Smooth muscle cell of the brain vasculature (primary cell): Measurements from ENCODE around the gene CLCF1.
"Not testable (repeated sequence)": the region's sequence is repeated elsewhere in the genome, so short reads cannot be mapped to it uniquely, and the experiment has no call there.

ENCODE experiments used
- DNase-seq: peaks from one replicate; pipeline ENCODE4 v3.0.0-alpha.2; 2012; ENCODE audit warnings: low read depth, low spot score

CLCF1 gene

DNA sequence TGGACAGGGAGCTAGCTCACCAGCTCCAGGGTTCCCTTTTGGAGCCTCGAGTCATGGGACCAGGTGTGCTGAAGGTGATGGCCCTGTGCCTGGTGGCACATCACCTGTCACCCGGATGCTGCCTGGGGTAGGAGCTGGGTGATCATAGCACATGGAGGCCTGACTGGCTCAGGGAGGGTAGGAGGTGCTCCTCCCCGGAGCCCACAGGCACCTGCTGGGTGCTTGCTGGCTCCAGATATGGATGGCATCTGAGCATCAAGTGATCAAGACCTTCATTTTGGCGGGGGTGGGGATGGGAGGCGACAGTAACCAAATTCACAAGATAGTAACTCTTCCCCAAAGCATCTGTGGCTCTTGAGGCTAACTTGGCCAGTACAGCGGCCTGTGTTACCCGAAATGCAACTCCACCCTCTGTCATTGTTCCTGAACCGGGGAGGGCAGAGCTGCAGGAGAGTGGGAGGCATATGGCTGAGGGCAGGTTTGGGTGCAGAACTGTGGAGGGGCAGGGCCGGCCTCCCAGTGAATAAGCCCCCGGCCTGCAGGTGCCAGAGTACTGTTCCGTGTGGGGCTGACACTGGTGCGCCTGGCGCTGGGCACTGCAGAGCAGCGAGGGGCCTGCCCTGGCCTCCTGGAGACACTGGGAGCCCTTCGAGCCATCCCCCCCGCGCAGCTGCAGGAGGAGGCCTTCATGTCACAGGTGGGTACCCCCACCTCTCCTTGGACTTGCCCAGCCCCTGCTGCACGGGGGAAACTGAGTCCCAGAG is 35.2 kb upstream of the CLCF1 start:
- no peak for DNase-seq

DNA sequence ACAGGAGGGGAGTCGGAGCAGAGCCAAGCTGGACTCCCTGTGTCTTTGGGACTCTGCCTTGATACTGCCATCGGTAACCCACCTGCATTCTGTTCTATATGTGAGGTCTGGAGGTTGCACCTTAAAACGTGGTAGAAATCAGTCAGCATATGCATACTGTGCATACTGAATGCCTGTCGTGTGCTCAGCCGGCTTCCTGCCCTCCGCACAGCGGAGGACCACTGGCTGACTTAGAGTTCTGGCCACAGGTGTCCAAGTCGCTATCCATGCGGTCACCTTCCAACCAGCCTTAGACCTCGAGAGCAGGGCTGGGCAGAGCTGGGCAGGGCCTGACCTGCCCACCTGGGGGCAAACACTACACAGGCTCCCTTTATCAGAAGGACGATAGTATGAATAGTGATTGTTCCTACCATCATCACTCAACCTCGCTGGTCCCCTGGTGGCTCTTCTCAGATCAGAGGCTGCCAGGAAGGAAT is 34.3 kb upstream of the CLCF1 start:
- DNase-seq: no peak

DNA sequence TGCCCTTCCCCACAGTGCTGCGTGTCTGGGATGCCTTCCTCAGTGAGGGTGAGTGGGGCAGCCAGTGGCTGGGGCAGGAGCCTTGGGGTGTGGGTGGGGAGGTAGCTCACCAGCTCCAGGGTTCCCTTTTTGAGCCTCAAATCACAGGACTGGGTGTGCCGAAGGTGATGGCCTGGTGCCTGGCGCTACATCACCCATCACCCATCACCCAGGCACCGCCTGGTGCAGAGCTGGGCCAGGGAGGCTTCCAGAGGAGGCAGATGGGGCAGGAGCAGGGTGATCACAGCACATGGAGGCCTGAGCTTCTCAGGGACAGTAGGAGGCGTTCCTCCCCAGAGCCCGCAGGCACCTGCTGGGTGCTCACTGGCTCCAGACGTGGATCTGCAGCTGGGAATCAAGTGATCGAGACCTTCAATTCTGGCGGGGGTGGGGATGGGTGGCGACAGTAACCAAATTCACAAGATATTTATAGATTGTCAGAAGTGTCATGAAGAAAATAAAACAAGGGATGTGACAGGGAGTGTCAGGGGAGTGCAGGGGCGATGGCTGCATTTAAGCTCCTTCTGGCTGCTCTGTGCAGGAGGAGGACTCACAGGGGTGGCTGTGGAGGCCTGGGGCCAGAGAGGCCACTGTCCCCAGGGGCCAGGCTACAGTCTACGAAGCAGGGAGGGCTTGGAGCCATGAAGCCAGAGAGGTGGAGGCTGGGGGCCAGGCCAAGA is 33.7 kb upstream of the CLCF1 start:
- no peak for DNase-seq

DNA sequence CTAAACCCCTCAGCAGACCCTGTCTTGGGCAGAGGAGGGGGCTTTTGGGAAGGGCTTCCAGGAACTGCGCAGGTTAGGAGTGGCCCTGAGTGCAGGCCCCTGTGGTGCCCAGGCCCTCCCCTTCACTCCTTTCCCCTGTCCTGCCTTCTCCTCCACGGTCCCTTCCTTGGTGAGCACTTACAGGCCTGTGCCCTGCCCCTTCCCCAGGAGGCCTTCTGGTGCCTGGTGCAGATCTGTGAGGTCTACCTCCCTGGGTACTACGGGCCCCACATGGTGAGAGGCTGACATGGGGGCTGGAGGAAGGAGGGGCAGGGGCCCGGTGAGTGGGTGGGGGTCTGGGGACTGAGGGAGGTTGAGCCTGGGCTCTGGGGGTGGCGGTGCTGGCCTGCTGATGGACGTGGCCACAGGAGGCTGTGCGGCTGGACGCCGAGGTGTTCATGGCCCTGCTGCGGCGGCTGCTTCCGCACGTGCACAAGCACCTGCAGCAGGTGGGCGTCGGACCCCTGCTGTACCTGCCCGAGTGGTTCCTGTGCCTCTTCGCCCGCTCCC is 33.1 kb upstream of the CLCF1 start:
- no peak for DNase-seq

DNA sequence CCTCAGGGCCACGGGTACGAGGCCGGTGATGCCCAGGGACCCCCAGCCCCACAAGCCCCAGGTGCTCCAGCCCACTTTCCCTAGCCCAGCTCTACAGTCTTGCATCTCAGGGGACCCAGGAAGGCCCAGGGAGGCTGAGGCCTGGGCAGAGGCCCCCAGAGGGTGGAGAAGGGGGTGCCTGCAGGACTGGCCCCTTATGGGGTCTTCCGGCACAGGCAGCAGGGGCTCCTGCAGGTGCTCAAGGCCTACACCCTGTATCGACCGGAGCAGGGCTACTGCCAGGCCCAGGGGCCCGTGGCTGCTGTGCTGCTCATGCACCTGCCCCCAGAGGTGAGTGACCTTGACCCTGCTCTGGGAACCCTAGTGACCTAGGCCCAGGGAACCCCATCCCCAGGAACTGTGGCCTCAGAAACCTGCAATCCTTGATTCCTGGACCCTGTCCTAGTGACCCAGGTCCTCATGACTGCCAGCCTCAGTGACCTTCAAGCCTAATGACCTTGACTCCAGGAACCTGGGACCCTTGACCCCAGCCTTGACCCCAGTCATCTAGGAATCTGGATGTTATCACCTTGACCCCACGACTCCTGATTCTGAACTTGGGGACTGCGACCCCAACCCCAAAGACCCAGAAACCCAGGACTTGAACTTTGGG is 32.4 kb upstream of the CLCF1 start:
- no peak for DNase-seq

DNA sequence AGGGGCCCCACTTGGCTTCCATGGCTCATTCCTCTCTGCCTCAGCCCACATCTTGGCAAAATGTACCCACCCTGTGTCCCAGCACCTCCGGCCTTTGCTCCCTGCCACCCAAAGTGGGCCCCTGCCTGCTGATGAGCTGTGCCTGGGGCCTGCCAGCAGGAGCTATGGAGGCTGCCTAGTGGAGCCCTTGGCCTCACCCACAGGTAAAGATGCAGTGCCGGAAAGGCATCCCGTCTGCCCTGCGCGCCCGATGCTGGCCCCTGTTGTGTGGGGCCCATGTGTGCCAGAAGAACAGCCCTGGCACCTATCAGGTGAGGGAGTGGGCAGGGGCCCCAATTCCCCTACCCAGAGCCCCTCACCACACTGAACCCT is 31.8 kb upstream of the CLCF1 start:
- DNase-seq: no peak

DNA sequence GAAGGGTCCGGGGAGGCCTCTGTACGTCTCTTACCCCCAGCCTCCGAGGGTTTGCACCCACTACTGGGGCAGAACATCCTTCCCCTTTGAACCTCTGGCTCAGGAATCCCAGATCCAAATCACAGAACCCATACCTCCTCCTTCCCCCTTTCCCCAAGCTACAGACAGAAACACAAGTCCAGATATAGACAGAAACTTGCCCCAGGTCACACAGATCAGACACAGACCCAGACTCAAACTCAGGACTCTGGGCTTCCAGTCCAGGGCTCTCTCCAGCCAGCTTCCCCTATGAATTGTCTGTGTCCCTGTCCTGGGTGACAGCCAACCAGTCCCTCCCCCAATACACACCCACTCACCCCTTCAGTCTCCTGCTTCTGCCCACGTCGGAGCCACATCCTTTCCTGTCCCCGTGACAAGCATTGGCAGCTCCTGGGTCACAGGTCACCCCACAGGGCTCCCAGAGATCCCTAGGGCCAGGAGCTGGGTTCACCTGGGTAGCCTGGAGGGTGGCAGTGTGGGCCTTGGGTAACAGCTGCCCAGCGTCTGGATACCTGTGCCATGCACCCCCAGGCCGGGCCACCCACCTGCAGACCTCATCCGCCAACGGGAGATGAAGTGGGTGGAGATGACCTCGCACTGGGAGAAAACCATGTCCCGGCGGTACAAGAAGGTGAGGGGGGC is 31.3 kb upstream of the CLCF1 start:
- no peak for DNase-seq

DNA sequence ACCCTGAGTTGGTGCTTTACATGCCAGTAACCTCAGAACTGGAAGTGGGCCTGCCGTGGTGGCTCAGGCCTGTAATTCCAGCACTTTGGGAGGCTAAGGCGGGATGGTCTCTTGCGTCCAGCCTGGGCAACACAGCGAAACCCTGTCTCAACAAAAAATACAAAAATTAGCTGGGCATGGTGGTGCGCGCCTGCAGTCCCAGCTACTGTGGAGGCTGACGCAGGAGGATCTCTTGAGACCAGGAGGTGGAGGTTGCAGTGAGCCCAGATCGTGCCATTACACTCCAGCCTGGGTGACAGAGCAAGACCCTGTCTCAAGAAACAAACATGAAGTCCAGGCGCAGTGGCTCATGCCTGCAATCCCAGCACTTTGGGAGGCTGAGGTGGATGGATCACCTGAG is 29.7 kb upstream of the CLCF1 start:
- not testable (repeated sequence) for DNase-seq

DNA sequence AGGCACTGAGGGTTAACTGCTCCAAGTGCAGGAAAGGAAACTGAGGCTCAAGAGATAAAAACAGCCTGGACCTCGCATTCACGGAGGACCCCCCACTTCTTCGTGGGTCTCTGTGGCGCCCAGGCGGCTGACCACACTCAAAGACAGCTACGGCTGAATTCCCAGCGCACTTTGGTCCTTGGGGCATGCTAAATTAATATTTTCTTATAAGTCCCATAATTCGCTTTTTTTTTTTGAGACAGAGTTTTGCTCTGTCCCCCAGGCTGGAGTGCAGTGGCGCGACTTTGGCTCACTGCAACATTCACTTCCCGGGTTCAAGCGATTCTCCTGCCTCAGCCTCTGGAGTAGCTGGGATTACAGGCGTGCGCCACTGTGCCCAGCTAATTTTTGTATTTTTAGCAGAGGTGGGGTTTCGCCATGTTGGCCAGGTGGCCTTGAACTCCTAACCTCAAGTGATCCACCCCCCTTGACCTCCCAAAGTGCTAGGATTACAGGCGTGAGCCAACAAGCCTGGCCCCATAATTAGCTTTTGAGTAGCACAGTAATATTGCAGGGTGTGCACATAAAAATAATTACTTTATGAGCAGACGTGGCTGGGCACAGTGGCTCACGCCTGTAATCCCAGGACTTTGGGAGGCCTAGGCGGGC is 28.9 kb upstream of the CLCF1 start:
- DNase-seq: not testable (repeated sequence)

DNA sequence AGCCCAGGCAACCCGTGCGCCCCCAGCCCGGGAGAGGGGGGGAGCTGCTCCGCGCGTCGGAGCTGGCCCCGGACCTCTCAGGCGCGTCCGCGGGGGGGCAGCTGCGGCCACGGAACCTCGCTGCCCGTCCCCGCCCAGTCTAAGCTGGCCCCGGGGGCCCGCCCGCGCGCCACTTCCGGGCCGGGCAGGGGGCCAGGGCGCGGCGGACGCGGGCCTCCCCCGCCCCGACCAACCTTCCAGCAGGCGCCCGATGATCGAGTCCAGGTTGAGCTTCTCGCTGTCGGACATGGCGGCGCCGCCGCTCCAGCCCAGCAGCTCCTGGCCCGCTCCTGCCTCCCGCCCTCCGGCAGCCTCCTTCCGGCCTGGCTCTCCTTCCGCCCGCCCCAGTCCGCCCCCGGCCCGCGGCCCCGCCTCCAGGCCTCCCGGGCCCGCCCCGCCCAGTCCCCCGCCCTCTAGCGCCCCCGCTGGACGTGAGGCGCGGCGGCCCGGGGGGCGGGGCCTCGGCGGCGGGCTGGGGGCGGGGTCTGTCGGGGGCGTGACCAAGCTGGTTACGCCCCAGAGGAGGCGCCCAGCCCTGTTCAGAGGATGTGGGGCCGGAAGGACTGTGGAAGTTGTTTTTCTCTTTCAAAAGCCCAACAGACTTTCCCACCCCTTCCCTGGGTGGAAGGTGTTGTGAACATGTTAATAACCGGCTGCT is 28.2 kb upstream of the CLCF1 start, which contains the start of gene PPP1CA:
TSS of gene PPP1CA (minus strand) at position 364 of the 697 bp plus-strand sequence. CDS start at position 288, 76 bp downstream.
- DNase-seq: peak; percentile 69

DNA sequence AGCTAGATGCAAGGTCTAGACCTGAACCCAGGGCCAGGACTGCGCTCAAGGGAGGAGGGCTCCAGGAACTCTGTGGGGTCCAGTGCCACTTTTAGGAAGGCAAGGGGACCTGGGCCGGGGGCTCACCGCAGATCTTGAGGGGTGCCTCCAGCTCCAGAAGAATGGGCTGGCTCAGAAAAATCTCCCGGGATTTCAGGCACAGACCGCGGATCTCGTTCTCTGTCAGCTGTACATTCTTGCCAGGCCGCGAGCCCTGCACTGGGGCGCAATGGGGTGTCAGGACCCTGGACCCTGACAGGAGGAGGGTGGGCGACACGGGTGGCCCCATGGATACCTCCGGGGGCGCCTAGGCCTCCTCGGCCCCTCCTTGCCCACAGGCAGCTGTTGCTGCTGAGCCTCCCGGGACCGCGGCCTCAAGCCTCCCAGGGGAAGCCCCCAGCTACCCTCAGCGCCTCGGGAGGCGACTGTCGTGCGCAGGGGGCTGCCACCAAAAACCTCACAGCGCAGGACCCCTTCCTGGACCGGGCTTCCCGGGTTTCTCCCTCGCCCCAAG is 27.6 kb upstream of the CLCF1 start:
- DNase-seq: no peak

DNA sequence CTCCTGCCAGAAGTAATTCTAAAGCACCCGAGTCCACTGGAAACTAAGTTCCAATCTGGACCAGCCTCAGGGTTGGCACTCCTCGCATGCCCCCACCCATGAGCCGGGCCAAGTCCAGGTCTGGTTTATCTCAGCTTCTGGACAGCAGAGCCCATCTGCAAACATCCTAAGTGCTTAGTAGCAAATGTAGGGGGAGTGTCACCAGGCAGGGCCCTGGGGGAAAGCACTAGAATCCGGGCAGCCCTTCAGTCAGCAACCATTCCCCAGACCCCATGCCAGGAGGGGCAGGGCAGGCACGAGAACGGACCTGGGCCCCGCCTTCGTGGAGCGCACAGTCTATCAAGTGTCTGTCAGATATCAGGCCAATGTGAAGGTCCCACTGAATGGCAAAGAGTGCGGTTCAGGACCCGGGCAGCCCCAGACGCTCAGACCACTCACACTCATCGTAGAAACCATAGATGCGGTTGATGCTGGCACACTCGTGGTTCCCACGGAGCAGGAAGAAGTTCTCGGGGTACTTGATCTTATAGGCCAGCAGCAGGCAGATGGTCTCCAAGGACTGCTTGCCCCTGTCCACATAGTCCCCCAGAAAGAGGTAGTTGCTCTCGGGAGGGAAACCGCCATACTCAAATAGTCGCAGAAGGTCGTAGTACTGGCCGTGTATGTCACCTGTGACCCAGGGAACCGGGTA is 27.0 kb upstream of the CLCF1 start:
- no peak for DNase-seq

DNA sequence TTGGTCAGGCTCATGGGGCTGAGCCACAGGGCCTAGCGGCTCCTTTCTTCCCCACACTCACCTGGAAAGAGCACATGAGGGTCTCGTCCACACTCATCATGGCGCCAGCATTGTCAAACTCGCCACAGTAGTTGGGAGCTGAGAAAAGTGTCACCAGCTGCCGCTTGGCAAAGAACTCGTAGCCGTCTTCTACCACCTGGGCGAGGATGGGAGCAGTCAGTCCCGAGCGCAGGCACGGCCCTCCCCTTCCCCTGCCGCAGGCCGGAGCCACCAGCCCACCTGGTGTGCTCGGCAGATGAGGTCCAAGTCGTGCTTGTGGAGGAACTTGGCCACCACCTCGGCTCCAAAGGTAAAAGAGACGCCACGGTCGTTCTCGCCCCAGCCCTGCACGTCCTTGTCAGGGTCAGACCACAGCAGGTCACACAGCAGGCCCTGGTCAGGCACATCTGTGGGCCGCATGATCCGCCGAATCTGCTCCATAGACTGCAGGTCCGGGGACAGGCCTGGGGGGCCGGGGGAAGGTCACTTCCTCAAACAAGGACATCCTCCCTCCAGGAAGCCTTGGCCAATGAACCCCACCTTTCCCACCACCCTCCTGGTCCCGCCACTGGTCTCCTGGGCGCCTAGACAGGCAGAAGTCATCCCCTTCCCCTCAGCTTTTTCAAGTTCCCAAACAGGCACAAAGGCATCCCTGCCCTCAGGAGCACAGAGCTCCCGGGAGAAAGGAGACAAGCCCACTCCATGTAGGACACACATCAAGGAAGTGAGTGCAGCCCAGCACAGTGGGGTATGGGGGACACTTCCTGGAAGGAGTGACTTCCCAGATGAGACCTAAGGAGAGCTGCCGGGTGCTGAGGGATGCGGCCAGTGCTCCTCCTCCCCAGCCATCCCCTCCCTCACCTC is 25.5 kb upstream of the CLCF1 start:
- DNase-seq: no peak

DNA sequence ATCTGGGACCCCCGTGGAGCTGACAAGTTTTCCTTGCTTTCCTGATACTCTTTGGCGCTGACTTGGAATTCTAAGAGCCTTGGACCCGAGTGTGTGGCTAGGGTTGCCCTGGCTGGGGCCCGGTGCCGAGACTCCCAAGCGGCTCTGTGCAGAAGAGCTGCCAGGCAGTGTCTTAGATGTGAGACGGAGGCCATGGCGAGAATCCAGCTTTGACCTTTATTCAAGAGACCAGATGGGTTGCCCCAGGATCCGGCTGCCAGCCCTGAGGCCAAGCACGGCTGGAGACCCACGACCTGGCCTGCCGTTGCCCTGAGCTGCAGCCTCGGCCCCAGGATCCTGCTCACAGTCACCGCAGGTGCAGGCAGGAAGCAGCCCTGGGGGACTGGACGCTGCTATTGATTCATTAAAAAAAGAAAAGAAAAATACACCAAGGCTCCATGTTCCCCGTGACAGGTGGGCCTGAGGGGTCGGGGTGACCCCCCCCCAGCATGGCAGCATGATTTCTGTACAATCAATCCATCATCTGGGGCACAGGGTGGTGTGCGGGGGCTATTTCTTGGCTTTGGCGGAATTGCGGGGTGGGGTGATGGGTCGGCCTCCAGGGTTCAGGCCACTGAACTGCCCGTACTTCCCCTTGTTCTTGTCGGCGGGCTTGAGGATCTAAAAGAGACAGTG is 24.7 kb upstream of the CLCF1 start:
- DNase-seq: no peak

DNA sequence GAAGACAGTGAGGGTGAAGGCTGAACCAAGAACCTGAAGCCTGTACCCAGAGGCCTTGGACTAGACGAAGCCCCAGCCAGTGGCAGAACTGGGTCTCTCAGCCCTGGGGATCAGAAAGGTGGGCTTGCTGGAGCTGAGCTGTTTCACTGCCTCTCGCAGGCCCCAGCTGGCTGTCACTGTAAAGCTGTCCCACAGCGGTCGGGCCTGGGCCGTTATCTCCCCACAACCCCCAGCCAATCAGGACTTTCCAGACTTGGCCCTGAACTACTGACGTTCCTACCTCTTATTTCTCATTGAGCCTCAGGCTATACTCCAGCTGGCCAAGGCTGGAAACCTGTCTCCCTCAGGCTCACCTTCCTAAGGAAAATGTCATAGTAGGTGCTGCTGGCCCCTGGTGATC is 24.1 kb upstream of the CLCF1 start:
- DNase-seq: no peak

DNA sequence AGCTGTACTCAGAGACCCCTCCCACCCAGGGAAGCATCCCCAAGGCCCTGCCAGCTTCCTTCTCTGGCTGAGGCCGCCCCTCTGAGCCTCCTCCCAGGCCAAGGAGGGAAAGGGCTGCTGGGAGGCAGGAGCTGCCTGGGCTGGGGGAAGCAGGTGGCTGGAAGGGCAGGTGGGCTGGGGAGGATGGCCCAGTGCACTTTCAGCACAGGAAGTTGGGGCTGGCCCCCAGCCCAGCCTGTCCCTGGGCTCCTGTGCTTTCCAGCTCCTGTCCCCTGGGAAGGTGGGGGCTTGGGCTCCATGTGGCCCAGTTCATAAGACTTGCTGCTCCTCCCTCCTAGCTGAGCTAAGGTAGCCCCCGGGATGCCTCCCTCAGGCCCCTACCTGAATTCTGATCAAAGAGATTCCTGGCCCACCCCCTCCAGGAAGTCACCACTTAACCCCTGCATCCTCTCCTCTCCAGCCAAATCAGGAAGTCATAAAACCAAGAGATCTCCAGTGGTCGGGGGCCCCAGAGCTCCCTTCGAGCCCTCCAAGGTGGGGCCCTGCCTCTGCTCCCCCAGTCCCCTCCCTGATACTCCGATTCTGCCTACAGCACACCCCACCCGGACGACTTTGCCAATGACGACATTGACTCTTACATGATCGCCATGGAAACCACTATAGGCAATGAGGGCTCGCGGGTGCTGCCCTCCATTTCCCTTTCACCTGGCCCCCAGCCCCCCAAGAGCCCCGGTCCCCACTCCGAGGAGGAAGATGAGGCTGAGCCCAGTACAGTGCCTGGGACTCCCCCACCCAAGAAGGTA is 23.4 kb upstream of the CLCF1 start:
- DNase-seq: no peak

DNA sequence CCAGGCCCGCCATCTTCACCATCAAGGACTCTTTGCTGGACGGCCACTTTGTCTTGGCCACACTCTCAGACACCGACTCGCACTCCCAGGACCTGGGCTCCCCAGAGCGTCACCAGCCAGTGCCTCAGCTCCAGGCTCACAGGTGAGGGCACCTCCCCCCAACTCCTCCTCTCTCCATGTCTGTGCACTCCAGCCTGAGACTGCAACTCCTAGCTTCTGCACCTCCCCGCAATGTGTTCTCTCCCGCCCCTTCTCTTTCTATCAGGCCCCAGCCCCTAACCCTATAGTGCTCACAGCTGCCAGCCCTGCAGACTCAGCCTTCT is 22.8 kb upstream of the CLCF1 start:
- no peak for DNase-seq
